Nephron progenitor cell (in vitro differentiated cells): Measurements from ENCODE around the gene CD81.
A peak's percentile ranks its signal among the peaks of the same experiment; 100 is the strongest.

Source experiments
- DNase-seq: peaks from one replicate; pipeline ENCODE4 v3.0.0; 2021
- H3K27ac Mint-ChIP-seq: 2 replicates; pipeline ENCODE4 v1.8.0; 2021; ENCODE audit warnings: mild to moderate bottlenecking, moderate library complexity, mixed read lengths
- H3K27me3 Mint-ChIP-seq: 2 replicates; pipeline ENCODE4 v1.8.0; 2021; ENCODE audit warnings: mild to moderate bottlenecking, low read depth, mixed read lengths; ENCODE audit not compliant: poor library complexity
- H3K36me3 Mint-ChIP-seq: 2 replicates; pipeline ENCODE4 v1.8.0; 2021; ENCODE audit warnings: low read depth, mixed read lengths
- H3K4me1 Mint-ChIP-seq: 2 replicates; pipeline ENCODE4 v1.8.0; 2021; ENCODE audit warnings: mixed read lengths
- H3K4me3 Mint-ChIP-seq: 2 replicates; pipeline ENCODE4 v1.8.0; 2021; ENCODE audit warnings: mild to moderate bottlenecking, moderate library complexity, mixed read lengths
- H3K9me3 Mint-ChIP-seq: 2 replicates; pipeline ENCODE4 v1.8.0; 2021; ENCODE audit warnings: mild to moderate bottlenecking, moderate library complexity, mixed read lengths
- CTCF ChIP-seq: fragments of 200-600 bp; sonication (generic); IDR thresholded peaks from 2 replicates; pipeline ENCODE4 v1.5.0; 2021; ENCODE audit warnings: antibody characterized with exemption

The CD81 gene

GRCh38 chr11:2444821-2445745 is 68.0 kb downstream of the CD81 start, which contains the start of gene KCNQ1:
KCNQ1 (plus strand) TSS chr11:2445008; CDS start chr11:2445099, 91 bp downstream.
- DNase-seq: peak; percentile 77
- Mint-ChIP-seq H3K27ac (no peak within 1 kb of the TSS), H3K36me3 (no peaks in the 10 kb centered on the region), H3K27me3 (peaks cover 87% of the 10 kb centered on the region), H3K9me3 (peaks cover 20% of the 10 kb centered on the region), H3K4me3 (peak within 1 kb of the TSS; percentile 74), H3K4me1 (peaks cover 3% of the 10 kb centered on the region)
- no peak for TF ChIP-seq CTCF

DNA sequence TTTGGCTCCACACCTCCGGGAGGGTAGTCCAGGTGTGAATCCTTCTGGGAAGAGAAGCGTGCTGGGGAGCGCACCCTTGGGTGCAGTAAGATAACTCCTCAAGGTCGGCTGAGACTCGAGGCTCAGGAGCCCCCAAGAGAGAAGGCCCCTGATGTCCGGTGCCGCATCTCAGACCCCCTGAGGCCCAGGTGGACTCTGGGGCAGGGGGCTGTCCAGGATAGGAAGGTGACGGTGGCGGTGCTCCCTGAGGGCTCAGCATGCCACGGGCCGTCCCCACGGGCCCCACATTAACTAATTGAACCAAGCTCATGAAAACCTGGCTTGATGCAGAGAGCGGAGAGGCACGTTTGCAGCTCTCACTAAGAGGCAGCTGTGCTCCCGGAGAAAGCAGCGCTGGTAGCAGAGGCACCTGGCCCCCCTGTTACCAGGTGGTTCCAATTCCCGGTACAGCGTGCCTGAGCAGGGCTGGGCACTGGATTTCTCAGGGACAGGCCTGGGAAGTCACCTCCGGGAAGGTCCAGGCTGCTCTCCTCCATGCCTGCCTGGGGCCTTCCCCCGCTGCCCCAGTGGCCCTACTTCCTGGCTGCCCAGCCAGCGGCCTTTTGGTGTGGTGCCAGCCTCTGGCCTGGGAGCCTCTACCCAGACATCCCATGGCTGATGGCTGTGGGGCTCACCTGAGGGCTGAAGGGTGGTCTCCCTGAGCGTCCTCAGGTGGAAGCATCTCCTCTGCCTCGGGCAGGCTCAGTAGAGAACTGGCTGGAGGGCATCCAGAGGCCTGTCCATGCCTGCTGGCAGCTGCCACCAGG is 68.8 kb downstream of the CD81 start:
- no peak for DNase-seq
- TF ChIP-seq CTCF: no peak
- H3K27ac Mint-ChIP-seq: no peak overlapping the region
- H3K27me3 Mint-ChIP-seq: peaks cover 87% of the 10 kb centered on the region
- H3K4me3 Mint-ChIP-seq: peak overlapping the region; percentile 74
- H3K4me1 Mint-ChIP-seq: peaks cover 3% of the 10 kb centered on the region
- peaks cover 20% of the 10 kb centered on the region for H3K9me3 Mint-ChIP-seq
- no peaks in the 10 kb centered on the region for H3K36me3 Mint-ChIP-seq

GRCh38 chr11:2446590-2447252 is 69.6 kb downstream of the CD81 start:
- H3K27ac Mint-ChIP-seq: no peak overlapping the region
- H3K36me3 Mint-ChIP-seq: no peaks in the 10 kb centered on the region
- H3K4me3 Mint-ChIP-seq: no peak overlapping the region
- H3K4me1 Mint-ChIP-seq: peaks cover 3% of the 10 kb centered on the region
- peaks cover 80% of the 10 kb centered on the region for H3K27me3 Mint-ChIP-seq
- peaks cover 19% of the 10 kb centered on the region for H3K9me3 Mint-ChIP-seq
- no peak for TF ChIP-seq CTCF
- no peak for DNase-seq
